SHP77 treated with DMSO at 0.1 percent for 48 hours (cell line): ENCODE measurements around the gene SMARCA4.

Source experiments
- DNase-seq: peaks from one replicate; lab custom pipeline; 2025; lab: John Stamatoyannopoulos, UW

Gene SMARCA4

DNA sequence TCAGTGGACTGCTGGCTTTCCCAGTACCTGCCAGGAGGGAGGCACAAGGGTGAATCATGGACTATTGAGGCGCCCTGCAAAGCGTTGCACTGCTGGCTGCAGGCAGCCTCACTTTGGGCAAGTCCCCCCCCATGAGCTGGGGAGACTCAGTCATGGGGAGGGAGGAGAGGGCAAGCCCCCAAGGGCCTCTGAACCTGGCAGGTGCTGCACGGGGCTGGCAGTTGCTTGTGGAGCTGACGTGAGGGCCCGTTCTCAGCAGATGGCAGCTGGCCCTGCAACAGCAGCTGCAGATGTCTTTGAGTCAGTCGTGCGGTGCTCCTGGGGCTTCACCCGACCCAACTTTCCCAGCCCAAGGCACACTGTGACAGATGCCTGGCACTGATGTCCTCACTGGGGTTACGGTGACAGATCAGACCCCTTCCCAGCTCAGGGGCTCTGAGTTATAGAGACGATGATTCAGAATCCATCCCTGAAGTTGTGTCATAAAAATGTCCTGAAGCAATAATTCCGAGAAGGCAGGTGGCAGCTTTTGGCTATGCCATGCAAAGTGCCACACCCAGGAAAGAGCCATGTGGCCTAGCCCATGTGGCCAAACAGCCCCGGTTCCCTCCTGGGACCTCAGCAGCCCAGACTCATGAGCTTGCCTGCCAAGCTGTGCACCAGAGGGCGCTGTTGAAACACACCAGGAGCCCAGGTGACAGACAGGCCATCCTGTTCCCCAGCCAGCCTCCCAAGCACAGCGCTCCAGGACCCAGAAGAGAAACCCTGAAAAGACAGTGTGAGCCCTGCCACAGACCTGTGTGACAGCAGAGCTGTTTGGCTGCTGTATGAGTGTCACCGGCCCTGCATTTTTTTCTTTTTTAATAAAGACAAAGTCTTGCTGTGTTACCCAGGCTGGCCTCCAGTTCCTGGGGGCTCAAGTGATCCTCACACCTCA, 74.9 kb downstream of the SMARCA4 start:
- peak; percentile 85 for DNase-seq

DNA sequence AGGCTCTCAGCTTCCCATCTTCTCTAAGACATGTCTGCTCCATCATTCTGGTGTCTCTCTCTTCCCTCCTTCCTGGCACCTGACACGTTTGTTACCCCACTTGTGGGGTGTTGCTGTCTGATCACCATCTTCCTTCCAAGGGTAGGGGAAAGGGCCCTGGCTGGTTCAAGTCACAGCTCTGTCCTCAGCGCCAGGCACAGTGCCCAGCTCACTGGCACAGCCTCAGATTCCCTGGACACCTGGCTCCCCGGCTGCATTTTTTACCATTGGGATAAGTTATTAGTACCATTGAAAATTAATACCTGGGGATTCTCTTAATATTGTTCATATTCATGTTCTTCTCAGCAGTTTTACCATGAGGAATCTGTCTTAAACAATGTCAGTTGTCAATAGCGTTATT, 77.7 kb downstream of the SMARCA4 start:
- no peak for DNase-seq

DNA sequence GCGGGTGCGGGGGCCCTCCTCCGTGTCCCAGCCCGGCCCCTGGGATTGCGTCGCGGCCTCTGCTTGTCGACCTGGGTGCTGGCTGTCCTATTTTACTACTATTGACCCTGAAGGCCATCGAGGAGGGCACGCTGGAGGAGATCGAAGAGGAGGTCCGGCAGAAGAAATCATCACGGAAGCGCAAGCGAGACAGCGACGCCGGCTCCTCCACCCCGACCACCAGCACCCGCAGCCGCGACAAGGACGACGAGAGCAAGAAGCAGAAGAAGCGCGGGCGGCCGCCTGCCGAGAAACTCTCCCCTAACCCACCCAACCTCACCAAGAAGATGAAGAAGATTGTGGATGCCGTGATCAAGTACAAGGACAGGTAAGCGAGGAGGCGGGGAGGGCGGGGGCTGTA, 80.4 kb downstream of the SMARCA4 start:
- no peak for DNase-seq

DNA sequence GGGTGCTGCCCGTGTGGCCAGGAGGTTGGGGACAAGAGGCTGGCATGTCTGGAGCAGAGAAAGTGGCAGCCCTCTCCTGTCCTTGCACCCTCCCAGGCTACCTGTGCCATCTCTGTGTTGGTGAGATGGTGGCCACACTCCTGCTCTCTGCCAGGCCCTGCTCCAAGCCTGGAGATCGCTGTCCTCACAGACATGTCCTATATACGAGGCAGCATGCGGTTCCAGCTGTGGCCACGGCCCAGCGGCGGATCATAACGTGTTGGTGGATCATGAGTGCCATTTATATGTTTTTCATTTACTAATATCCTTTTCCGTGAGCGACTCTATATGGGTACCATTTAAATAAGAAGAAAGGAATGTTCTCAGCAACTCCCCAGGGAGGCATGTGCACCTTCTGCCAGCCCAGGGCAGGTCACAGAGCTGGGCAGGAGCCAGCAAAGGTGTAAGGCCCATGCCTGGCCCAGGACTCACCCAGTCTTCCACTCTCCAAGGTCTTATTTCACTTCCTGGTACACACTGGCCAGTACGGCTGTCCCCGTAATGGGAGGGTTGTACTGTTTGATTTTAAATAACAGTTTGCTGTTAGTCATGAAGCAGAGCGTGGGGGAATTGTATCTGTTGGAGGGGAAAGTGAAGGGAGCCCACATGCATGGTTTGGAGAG, 81.3 kb downstream of the SMARCA4 start:
- DNase-seq, result no peak

DNA sequence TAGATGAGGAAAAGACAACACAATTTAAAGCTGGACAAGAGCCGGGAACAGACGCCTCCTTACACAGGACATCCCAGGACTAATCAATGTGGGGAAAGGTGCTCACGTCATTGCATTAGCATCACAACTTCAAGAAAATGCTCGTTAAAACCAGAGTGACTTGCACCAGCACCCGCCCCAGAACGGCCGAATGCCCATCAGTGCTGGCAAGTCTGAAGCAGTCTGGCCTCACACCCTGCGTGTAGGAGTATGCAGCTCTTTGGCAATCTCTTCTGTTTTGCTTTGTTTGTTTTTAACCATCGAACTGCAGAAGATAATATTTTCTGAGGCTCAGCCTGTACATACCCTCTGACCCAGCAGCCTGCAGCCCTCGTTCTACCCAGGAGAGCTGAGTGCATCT, 83.6 kb downstream of the SMARCA4 start:
- no peak for DNase-seq

DNA sequence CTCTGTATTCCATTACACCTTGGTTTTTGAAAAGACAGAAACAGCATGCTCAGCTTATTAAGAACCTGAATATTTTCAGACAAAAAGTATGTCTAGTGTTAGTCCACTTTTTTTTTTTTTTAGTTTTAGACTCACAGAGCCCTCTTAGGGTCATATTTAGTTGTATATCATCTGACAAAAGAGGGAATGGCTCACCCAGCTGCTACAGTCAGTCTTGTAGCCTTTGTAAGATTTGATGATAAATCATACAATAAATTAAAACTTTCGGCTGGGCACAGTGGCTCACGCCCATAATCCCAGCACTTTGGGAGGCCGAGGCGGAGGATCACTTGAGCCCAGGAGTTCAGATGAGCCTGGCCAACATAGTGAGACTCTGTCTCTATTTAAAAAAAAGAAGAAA, 84.7 kb downstream of the SMARCA4 start:
- DNase-seq, result no peak

DNA sequence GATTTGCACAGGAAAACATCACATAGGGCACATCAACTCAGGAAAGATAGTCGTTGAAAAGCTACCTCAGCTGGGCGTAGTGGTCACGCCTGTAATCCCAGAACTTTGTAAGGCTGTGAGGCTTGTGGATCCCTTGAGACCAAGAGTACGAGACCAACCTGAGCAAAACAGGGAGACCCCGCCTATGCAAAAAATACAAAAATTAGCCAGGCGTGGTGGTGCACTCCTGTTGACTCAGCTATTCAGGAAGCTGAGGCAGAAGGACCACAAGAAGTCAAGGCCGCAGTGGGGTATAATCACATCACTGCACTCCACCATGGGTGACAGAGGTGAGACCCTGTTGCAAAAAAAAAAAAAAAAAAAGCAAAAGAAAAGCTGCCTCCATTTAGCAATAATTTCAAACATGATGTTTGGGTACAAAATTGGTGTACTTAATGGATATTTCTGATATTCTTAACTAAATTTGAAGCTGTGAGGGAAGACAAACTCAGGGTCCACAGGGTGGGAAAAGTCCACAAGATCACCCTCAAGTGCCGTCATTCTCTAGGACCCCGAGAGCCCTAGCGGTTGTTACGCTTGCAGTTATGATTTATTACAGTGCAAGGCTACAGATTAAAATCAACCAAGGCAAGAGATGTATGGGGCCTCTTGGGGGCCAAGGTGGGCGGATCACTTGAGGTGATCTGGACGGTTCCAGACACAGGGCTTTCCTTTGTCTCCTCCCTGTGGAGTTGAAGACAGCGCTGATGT, 86.0 kb downstream of the SMARCA4 start:
- no peak for DNase-seq

DNA sequence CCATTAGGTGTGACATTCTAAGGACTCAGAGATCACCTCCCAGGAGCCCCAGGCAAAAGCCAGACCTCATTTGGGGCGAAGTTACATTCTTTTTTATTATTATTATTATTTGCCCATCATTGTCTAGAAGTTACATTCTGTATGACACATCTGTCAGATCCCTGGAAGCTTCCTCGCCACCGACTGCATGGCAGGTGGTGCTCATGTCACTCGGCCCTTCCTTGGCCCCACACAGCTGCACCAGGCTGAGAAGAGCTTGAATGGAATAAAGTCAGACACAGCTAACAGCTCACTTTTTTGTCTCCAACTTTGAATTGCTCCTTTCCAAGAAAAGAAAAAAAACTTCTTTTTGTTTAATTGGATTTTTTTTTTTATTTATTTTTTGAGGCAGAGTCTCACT, 87.0 kb downstream of the SMARCA4 start:
- DNase-seq, result no peak

DNA sequence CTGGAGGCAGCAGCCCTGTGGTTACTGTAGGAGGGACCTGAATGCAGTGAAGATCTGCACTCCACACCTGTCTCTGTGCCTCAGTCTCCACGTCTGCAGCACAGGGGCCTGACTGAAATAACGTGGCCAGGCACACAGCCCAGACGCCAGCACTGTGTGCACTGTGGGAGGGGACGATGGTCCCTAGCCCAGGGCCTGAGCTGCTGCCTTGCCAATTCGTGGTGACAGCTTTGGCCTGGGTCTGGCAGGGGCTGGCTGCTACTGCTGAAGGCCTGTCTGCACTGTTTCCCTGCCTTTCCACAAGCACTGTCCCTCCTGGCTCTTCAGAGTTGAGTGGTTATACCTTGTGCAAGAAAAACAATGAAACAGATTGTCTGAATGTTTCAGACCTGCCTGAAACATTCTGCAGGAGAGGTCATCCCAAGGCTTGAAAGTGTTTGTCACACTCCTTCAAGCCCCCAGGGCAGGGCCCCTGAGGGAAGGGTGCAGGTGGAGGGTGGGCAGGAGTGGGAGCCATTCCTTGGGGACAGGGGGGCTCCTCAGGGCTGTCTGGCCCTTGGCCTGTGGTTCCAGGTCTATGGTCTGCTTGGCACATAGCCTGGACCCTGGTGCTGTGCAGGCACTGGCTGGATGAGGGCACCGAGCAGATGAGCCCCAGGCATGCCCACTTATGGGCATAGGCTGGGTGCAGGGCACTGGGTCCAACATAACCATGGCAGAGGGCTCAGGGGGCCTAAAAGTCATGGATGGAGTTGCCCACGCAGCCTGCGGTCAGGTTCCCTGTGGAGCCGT, 89.7 kb downstream of the SMARCA4 start:
- DNase-seq, result no peak

DNA sequence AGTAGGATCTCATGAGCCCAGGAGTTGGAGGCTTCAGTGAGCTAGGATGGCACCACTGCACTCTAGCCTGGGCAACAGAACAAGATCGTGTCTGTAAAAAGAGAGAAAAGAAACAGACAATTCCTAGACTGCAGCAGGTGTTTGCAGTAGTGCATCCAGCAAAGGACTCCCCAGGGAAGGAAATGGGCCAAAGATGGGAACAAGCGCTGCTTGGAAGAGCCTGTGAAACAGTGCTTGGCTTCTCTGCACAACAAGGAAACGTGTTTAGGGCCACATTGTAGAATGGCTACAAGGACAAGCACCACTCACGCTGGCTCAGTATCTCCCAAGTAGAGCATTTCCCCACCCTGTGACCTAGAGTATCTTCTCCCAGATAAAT, 93.0 kb downstream of the SMARCA4 start:
- no peak for DNase-seq

DNA sequence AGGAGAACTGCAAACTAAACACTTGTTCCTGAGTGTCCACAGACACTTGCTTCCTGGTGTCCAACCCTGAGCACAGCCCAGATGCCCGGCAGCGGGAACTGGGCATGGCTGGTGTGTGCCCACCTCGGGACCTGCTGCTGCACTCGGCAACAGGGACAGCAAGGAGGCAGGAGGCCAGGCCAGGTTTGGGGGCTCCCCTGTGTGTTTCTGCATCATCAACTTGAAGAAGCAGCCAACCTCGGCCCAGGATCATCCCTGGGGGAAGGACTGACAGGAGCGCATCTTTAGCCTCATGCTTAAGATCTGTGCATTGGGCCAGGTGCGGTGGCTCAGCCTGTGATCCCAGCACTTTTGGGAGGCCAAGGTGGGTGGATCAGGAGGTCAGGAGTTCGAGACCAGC, 93.4 kb downstream of the SMARCA4 start:
- no peak for DNase-seq

DNA sequence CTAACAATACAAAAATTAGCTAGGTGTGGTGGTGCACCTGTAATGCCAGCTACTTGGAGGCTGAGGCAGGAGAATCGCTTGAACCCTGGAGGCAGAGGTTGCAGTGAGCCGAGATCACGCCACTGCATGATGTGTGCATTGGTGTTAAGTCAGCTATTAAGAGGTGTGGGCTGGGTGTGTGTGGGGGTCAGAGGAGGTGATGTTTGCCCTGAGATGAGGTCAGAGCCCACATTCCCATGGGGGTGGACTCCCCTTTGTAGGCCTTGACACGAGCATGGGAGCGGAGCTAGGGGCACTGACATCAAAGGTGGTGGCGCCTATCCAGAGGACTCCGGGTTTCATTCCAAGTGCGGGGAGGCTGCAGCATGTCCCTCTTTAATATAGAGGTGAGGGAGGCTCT, 93.8 kb downstream of the SMARCA4 start:
- no peak for DNase-seq

DNA sequence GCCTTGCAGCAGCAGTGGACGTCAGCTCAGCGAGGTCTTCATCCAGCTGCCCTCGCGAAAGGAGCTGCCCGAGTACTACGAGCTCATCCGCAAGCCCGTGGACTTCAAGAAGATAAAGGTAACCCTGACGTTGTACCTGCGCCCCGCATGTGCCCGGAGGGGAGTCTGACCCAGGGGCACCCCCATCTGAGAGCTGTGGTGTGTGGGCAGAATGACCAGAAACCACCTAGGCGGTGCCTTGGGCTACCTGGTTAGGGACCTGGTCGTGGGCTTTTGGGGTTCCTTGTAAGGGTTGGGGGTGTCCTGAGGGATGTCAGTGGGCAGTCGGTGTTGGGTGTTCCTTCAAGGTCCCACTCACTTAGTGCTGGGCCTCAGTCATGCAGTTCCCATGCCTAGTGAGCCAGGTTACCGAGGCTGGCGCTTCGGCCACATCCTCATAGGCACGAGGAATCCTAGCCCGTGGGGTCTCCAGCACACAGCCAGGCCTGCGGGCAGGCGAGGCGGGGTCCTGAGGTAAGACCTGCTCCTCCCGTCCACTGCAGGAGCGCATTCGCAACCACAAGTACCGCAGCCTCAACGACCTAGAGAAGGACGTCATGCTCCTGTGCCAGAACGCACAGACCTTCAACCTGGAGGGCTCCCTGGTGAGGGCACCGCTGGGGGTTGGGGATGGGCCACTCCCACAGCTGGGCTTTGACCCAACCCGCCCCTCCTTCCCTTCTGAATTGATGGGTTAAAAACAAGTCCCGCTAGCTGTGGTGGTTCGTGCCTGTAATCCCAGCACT, 97.6 kb downstream of the SMARCA4 start:
- DNase-seq, result no peak

DNA sequence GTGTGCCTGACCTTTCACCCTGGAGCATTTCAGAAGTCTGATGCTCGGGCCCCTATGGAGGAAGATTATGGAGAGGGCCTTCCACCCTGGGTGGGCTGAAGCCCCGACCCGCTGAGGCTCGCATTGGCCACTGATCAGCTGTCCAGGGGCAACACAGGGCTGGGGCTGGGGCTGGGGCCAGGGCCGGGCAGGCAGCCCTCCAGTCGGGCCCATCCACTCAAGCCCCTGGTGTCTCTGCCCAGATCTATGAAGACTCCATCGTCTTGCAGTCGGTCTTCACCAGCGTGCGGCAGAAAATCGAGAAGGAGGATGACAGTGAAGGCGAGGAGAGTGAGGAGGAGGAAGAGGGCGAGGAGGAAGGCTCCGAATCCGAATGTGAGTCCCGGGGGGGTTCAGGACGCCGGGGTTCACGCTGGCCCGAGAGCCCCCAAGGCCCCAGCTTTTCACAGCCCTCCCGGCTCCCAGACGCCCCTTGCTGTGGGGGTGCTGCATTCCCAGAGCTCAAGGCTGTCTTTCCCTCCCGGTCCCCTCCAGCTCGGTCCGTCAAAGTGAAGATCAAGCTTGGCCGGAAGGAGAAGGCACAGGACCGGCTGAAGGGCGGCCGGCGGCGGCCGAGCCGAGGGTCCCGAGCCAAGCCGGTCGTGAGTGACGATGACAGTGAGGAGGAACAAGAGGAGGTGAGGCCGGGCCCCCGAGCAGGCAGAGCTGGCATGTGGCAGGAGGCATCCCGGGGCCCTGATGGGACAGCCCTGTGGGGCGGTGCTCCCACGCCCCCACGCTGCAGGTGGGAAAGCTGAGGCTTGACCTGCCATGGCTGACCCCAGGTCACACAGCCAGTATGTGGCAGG, 98.9 kb downstream of the SMARCA4 start:
- no peak for DNase-seq

DNA sequence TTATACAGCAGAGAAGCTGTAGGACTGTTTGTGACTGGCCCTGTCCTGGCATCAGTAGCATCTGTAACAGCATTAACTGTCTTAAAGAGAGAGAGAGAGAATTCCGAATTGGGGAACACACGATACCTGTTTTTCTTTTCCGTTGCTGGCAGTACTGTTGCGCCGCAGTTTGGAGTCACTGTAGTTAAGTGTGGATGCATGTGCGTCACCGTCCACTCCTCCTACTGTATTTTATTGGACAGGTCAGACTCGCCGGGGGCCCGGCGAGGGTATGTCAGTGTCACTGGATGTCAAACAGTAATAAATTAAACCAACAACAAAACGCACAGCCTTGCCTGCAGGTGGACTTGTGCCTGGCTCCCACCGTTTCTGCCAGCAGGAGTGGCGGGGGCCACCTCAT, 101.1 kb downstream of the SMARCA4 start:
- DNase-seq, result no peak

DNA sequence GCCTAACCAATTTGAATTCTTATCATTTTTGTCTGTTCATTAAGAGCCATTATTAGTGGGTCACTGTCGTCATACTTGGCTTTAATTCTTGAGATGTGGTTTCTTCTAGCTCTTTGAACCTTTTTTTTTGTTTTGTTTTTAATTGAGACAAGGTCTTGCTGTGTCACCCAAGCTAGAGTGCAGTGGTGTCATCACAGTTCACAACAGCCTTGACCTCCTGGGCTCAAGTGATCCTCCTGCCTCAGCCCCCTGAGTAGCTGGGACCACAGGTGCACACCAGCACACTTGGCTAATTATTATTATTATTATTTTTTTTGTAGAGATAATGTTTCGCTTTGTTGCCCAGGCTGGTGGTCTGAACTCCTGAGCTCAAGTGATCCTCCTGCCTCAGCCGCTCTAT, 102.6 kb downstream of the SMARCA4 start:
- no peak for DNase-seq

DNA sequence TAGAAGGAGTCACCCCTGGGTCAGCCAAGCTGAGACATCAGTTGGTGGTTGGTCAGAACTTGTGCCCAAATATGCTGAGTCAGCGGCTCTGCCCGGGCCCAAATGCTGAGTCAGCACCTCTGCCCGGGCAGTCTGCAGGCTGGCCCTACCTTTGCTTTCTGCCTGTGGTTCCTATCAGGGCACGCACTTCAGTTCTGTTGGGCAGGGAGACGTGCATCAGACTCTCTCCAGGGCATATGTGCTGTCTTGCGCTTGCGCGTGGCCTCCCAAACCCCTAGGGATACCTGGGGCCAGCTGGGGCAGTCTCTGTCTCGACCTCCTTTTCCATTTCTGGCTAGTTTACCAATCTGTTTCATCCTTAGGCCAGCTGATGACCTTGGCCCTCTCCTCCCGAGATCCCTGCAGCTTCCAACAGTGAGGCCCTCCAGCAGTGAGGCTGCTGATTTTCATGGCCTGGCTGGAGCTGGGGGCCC, 104.0 kb downstream of the SMARCA4 start:
- no peak for DNase-seq

DNA sequence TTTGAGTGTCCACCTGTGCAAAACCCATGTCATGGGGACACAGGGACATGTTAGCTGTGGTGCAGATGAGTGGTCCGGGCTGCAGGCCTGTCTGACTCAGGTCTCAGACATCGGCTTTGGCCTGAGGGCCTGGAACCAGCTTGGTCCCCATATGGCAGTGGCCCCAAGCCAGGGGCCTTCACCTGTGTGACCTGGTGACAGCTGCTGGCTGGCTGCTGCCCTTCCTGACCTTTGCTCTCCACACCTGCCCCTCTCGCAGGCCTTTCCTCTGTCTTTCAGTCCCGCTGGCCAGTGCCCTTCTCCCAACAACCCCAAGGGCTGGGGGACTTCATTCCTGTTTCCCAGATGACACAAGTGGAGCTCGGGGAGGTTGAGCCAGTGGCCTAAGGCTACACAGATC, 105.5 kb downstream of the SMARCA4 start:
- no peak for DNase-seq

DNA sequence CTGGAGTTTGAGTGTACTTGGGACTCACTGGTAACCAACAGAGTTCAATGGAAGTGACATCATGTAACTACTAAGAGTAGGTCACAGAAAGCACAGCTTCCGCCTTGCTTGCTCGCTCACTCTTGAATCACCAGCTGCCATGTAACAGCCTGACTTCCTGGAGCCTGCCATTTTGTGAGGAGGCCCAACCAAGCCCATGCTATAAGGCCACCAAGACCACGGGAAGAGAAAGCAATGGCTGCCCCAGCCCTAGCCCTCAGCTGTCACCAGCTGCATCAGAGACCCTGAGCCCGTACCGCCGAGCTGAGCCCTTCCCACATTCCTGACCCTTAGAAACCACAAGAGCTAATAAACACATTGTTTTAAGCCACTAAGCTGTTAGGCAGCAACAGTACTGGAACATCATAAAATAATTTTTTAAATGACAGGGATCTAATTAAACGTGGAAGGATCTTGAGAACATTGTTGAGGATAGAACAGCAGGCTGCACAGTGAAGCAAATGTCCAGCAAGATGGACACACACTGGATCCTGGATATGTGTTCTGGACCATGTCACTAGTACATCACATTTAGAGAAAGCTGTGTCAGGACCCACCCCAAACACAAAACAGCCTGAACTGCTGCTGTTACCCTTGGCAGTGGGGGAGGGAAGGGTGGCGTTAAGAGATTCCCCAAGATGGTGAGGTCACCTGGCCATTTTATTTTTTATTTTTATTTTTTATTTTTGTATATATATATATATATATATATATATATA, 106.7 kb downstream of the SMARCA4 start:
- no peak for DNase-seq
